ENCODE measurements around the gene STK32C.
"Not testable (repeated sequence)": the region's sequence is repeated elsewhere in the genome, so short reads cannot be mapped to it uniquely, and the experiment has no call there.

STK32C gene

GRCh38 chr10:132320654-132321469, 13.1 kb upstream of the STK32C start:
- DNase-seq (ENCODE audit: extremely low read depth in 1 of 2, low read depth in 1 of 2) = no peak

GRCh38 chr10:132319853-132320653, 12.3 kb upstream of the STK32C start:
- DNase-seq (ENCODE audit: extremely low read depth in 1 of 2, low read depth in 1 of 2) = no peak

GRCh38 chr10:132317477-132317876, 9.7 kb upstream of the STK32C start:
- not testable (repeated sequence) for DNase-seq (ENCODE audit: extremely low read depth in 1 of 2, low read depth in 1 of 2)

GRCh38 chr10:132316133-132316532, 8.4 kb upstream of the STK32C start:
- no peak for DNase-seq (ENCODE audit: extremely low read depth in 1 of 2, low read depth in 1 of 2)

GRCh38 chr10:132314881-132315280, 7.1 kb upstream of the STK32C start:
- DNase-seq (ENCODE audit: extremely low read depth in 1 of 2, low read depth in 1 of 2) = not testable (repeated sequence)

- no peak for DNase-seq (ENCODE audit: extremely low read depth in 1 of 2, low read depth in 1 of 2)
Measured at GRCh38 chr10:132314336-132314735, 6.6 kb upstream of the STK32C start.

GRCh38 chr10:132313865-132314264, 6.1 kb upstream of the STK32C start:
- no peak for DNase-seq (ENCODE audit: extremely low read depth in 1 of 2, low read depth in 1 of 2)

GRCh38 chr10:132313305-132313704, 5.6 kb upstream of the STK32C start:
- DNase-seq (ENCODE audit: extremely low read depth in 1 of 2, low read depth in 1 of 2) = no peak

GRCh38 chr10:132311338-132311939, 3.7 kb upstream of the STK32C start:
- no peak for DNase-seq (ENCODE audit: extremely low read depth in 1 of 2, low read depth in 1 of 2)

GRCh38 chr10:132310701-132311337, 3.1 kb upstream of the STK32C start:
- no peak for DNase-seq (ENCODE audit: extremely low read depth in 1 of 2, low read depth in 1 of 2)

GRCh38 chr10:132309879-132310591, 2.3 kb upstream of the STK32C start:
- no peak for DNase-seq (ENCODE audit: extremely low read depth in 1 of 2, low read depth in 1 of 2)

GRCh38 chr10:132309471-132309865, 1.7 kb upstream of the STK32C start:
- no peak for DNase-seq (ENCODE audit: extremely low read depth in 1 of 2, low read depth in 1 of 2)

GRCh38 chr10:132308587-132309470, 1.1 kb upstream of the STK32C start:
- no peak for DNase-seq (ENCODE audit: extremely low read depth in 1 of 2, low read depth in 1 of 2)

- DNase-seq (ENCODE audit: extremely low read depth in 1 of 2, low read depth in 1 of 2) = no peak
Measured at GRCh38 chr10:132306864-132307751, 642 bp downstream of the STK32C start.

GRCh38 chr10:132306343-132306685, 1.4 kb downstream of the STK32C start:
- DNase-seq (ENCODE audit: extremely low read depth in 1 of 2, low read depth in 1 of 2) = no peak

GRCh38 chr10:132305654-132306342, 2.0 kb downstream of the STK32C start:
- DNase-seq (ENCODE audit: extremely low read depth in 1 of 2, low read depth in 1 of 2) = no peak

GRCh38 chr10:132304756-132305509, 2.8 kb downstream of the STK32C start:
- no peak for DNase-seq (ENCODE audit: extremely low read depth in 1 of 2, low read depth in 1 of 2)

All from stimulated activated CD8-positive, alpha-beta memory T cell treated with anti-CD3 and anti-CD28 coated beads, Interleukin-7, amount 100 ng/mL, for 48 hours (primary cell).